Erythroblast (primary cell): Measurements from ENCODE around the gene SGK1.

Experiments
- GATA1 ChIP-seq: IDR thresholded peaks from 2 replicates; pipeline ENCODE4 v1.6.1; 2011; ENCODE audit warnings: low read depth, mild to moderate bottlenecking, control low read depth, low read length, moderate library complexity
- POLR2A ChIP-seq: IDR thresholded peaks from 2 replicates; pipeline ENCODE4 v1.6.1; 2011; ENCODE audit warnings: mild to moderate bottlenecking, low read length

GRCh38 chr6:134245706-134246105 is 72.2 kb downstream of the SGK1 start:
- TF ChIP-seq POLR2A (no peak), GATA1 (no peak)
